ENCODE results near the gene MIER3.
"Not testable (repeated sequence)": the region's sequence is repeated elsewhere in the genome, so short reads cannot be mapped to it uniquely, and the experiment has no call there.

Gene MIER3

GRCh38 chr5:56981548-56982315 lies 29.8 kb upstream of the MIER3 start:
- Histone ChIP-seq H3K27me3 (ENCODE audit: insufficient read depth, low read length) (no peaks in the 10 kb centered on the region), H3K36me3 (ENCODE audit: insufficient read depth, low read length) (no peaks in the 10 kb centered on the region), H3K4me1 (ENCODE audit: insufficient read depth, low read length) (no peaks in the 10 kb centered on the region), H3K4me3 (ENCODE audit: low read length) (no peak overlapping the region), H3K27ac (ENCODE audit: low read depth, low read length) (no peak overlapping the region), H3K9me3 (ENCODE audit: insufficient read depth, low read depth, low read length) (no peaks in the 10 kb centered on the region), H3K9ac (ENCODE audit: low read depth, low read length) (no peak overlapping the region)
- 91% methylated on average over 4 of the region's 4 CpGs for WGBS

DNA sequence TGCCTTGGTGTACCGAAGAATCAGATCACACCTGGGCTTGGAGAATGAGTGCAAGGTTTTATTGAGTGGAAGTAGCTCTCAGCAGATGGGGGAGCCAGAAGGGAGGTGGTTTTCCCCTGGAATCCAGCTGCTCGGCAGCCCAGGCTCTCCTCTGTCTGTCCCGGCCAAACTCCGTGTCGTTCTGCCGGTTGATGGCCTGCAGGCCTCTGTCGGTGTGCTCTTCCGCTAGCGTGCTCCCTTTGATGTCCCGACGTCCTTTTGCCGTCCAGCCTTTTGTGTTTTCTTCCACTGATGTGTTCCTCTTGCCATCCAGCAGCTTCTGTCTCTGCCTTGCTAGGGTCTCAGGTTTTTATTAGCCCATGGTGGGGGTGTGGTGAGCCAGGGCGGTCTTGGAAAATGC lies 28.0 kb upstream of the MIER3 start:
- 90% methylated on average over 13 of the region's 13 CpGs for WGBS
- no peaks in the 10 kb centered on the region for H3K4me1 ChIP-seq (ENCODE audit: insufficient read depth, low read length)

GRCh38 chr5:56979526-56979925 lies 27.6 kb upstream of the MIER3 start:
- not testable (repeated sequence) for H3K4me1 ChIP-seq (ENCODE audit: insufficient read depth, low read length); H3K9me3 ChIP-seq (ENCODE audit: insufficient read depth, low read depth, low read length); H3K36me3 ChIP-seq (ENCODE audit: insufficient read depth, low read length); H3K27ac ChIP-seq (ENCODE audit: low read depth, low read length); H3K4me3 ChIP-seq (ENCODE audit: low read length); H3K9ac ChIP-seq (ENCODE audit: low read depth, low read length); H3K27me3 ChIP-seq (ENCODE audit: insufficient read depth, low read length)
- WGBS, result 92% methylated on average over 5 of the region's 5 CpGs

More for the DNA sequence above, 28.0 kb upstream of the MIER3 start:
- Histone ChIP-seq H3K9ac (ENCODE audit: low read depth, low read length) (no peak overlapping the region), H3K36me3 (ENCODE audit: insufficient read depth, low read length) (no peaks in the 10 kb centered on the region), H3K27me3 (ENCODE audit: insufficient read depth, low read length) (no peaks in the 10 kb centered on the region), H3K27ac (ENCODE audit: low read depth, low read length) (no peak overlapping the region), H3K4me3 (ENCODE audit: low read length) (no peak overlapping the region), H3K9me3 (ENCODE audit: insufficient read depth, low read depth, low read length) (no peaks in the 10 kb centered on the region)

DNA sequence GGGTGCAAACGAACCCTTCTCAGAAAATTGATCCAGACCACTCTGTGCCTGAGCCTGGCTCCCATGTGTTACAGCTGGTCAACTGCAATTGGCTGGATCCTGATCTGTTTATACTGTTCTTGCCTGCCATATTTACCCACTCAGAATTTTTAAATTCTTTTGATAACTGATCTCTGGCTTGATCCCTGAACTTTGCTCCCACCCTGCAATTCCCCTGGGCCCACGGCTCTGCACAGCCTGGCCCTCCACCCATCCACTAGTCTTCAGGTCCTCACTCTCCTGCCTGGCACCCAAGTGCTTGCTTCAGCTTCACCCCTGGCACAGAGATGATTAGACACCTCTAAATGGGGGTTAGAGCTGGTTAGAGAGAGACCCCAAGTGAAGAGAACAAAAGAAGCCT lies 25.9 kb upstream of the MIER3 start:
- no peak overlapping the region for H3K4me3 ChIP-seq (ENCODE audit: low read length)
- H3K9me3 ChIP-seq (ENCODE audit: insufficient read depth, low read depth, low read length), result no peaks in the 10 kb centered on the region
- H3K9ac ChIP-seq (ENCODE audit: low read depth, low read length), result no peak overlapping the region
- no peaks in the 10 kb centered on the region for H3K36me3 ChIP-seq (ENCODE audit: insufficient read depth, low read length)
- no peak overlapping the region for H3K27ac ChIP-seq (ENCODE audit: low read depth, low read length)
- 86% methylated on average over 2 of the region's 2 CpGs for WGBS
- H3K4me1 ChIP-seq (ENCODE audit: insufficient read depth, low read length), result no peaks in the 10 kb centered on the region
- no peaks in the 10 kb centered on the region for H3K27me3 ChIP-seq (ENCODE audit: insufficient read depth, low read length)

DNA sequence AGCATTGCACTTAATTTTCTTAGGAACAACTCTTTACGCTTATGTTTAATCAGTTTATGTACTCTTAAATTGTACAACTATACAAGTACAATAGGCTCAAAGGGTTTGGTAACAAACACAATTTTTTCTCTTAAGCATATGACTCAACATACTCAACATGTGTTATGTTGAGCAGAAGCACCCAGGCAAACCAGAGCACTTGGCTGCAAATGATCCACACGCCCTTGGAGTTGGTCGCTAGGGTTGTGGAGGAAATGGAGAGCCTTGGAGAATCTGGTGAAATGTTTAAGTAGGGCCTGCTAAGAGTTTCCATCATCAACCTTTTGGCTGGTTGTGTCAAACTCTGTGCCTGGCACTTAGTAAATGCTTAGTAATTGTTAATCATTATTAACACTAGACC lies 25.1 kb upstream of the MIER3 start:
- WGBS, result 96% methylated on average over 2 of the region's 3 CpGs
- Histone ChIP-seq H3K27ac (ENCODE audit: low read depth, low read length) (no peak overlapping the region), H3K27me3 (ENCODE audit: insufficient read depth, low read length) (no peaks in the 10 kb centered on the region), H3K9ac (ENCODE audit: low read depth, low read length) (no peak overlapping the region), H3K4me3 (ENCODE audit: low read length) (no peak overlapping the region), H3K4me1 (ENCODE audit: insufficient read depth, low read length) (no peaks in the 10 kb centered on the region), H3K9me3 (ENCODE audit: insufficient read depth, low read depth, low read length) (no peaks in the 10 kb centered on the region), H3K36me3 (ENCODE audit: insufficient read depth, low read length) (no peaks in the 10 kb centered on the region)

DNA sequence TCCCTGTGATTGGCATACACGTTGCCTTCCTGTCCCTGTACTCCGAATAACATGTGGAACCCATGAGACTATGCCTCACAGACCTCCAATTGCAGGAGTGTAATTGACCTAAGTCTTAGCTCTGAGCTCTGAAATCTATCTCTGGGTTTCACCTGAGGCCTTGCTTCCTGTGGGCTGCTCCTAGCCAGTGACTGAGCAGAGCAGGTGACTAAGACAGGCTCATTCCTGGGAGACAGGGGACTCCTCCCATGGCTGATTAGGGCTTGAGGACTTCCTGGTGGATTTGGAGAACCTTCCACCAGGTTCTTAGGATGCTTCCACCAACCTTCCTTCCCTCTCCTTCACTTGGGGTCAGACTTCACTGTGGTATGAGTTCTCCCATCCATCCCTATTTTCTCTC lies 22.3 kb upstream of the MIER3 start:
- Histone ChIP-seq H3K9me3 (ENCODE audit: insufficient read depth, low read depth, low read length) (no peaks in the 10 kb centered on the region), H3K9ac (ENCODE audit: low read depth, low read length) (no peak overlapping the region), H3K27me3 (ENCODE audit: insufficient read depth, low read length) (no peaks in the 10 kb centered on the region), H3K36me3 (ENCODE audit: insufficient read depth, low read length) (no peaks in the 10 kb centered on the region), H3K4me1 (ENCODE audit: insufficient read depth, low read length) (no peaks in the 10 kb centered on the region), H3K27ac (ENCODE audit: low read depth, low read length) (no peak overlapping the region), H3K4me3 (ENCODE audit: low read length) (no peak overlapping the region)
- WGBS, result 97% methylated on average over 2 of the region's 2 CpGs

DNA sequence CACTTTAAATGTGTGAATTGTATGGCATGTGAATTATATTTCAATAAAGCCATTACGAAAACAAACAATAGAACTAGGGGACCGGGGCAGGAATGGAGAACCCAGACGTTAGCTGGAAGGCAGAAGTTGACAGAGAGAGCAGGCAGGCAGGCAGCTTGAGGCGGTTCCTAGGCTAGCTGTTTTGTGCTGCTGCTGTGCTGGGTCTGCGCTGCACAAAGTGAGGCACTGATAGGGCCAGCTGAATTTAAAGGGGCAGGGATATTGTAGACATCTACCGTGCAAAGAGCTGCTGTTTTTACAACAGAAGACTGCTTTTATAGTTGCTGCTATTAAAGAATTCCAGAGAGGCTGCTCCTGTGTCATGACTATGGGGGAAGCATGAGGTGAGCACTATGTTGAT lies 21.6 kb upstream of the MIER3 start:
- no peaks in the 10 kb centered on the region for H3K4me1 ChIP-seq (ENCODE audit: insufficient read depth, low read length)
- 87% methylated on average over 6 of the region's 6 CpGs for WGBS
- no peaks in the 10 kb centered on the region for H3K9me3 ChIP-seq (ENCODE audit: insufficient read depth, low read depth, low read length)
- no peaks in the 10 kb centered on the region for H3K36me3 ChIP-seq (ENCODE audit: insufficient read depth, low read length)
- no peaks in the 10 kb centered on the region for H3K27me3 ChIP-seq (ENCODE audit: insufficient read depth, low read length)
- H3K27ac ChIP-seq (ENCODE audit: low read depth, low read length), result no peak overlapping the region
- no peak overlapping the region for H3K9ac ChIP-seq (ENCODE audit: low read depth, low read length)
- H3K4me3 ChIP-seq (ENCODE audit: low read length), result no peak overlapping the region

GRCh38 chr5:56971275-56971674 lies 19.4 kb upstream of the MIER3 start:
- no peaks in the 10 kb centered on the region for H3K4me1 ChIP-seq (ENCODE audit: insufficient read depth, low read length)
- H3K36me3 ChIP-seq (ENCODE audit: insufficient read depth, low read length), result no peaks in the 10 kb centered on the region
- H3K9me3 ChIP-seq (ENCODE audit: insufficient read depth, low read depth, low read length), result no peaks in the 10 kb centered on the region
- no peaks in the 10 kb centered on the region for H3K27me3 ChIP-seq (ENCODE audit: insufficient read depth, low read length)
- no peak overlapping the region for H3K4me3 ChIP-seq (ENCODE audit: low read length)
- WGBS, result 62% methylated on average over 3 of the region's 3 CpGs
- no peak overlapping the region for H3K9ac ChIP-seq (ENCODE audit: low read depth, low read length)
- H3K27ac ChIP-seq (ENCODE audit: low read depth, low read length), result no peak overlapping the region

DNA sequence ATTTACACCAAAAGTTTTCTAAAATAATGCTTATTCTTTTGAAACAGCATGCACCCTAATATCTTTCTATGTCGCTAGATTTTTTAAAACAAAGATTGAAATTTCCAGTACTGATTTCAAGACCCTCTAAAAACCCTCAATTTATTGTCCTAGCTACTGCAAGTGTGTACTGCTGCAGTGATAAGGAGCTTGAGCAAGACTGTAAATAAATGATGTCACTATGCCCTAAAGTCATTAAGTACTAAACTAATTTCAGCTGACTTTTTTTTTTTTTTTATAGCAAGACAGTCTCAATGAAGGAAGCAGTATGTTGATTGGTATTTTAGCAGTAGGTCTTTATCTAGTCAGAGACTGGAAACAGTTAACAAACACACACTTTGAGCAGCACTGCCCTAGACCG lies 12.2 kb upstream of the MIER3 start:
- Histone ChIP-seq H3K4me1 (ENCODE audit: insufficient read depth, low read length) (no peaks in the 10 kb centered on the region), H3K4me3 (ENCODE audit: low read length) (no peak overlapping the region), H3K9ac (ENCODE audit: low read depth, low read length) (no peak overlapping the region), H3K36me3 (ENCODE audit: insufficient read depth, low read length) (no peaks in the 10 kb centered on the region), H3K27me3 (ENCODE audit: insufficient read depth, low read length) (no peaks in the 10 kb centered on the region), H3K9me3 (ENCODE audit: insufficient read depth, low read depth, low read length) (no peaks in the 10 kb centered on the region), H3K27ac (ENCODE audit: low read depth, low read length) (no peak overlapping the region)
- 100% methylated on average over 2 of the region's 2 CpGs for WGBS

GRCh38 chr5:56963246-56963645 lies 11.3 kb upstream of the MIER3 start:
- H3K4me1 ChIP-seq (ENCODE audit: insufficient read depth, low read length), result no peaks in the 10 kb centered on the region
- no peaks in the 10 kb centered on the region for H3K36me3 ChIP-seq (ENCODE audit: insufficient read depth, low read length)
- no peak overlapping the region for H3K9ac ChIP-seq (ENCODE audit: low read depth, low read length)
- no peak overlapping the region for H3K27ac ChIP-seq (ENCODE audit: low read depth, low read length)
- no peaks in the 10 kb centered on the region for H3K27me3 ChIP-seq (ENCODE audit: insufficient read depth, low read length)
- 92% methylated on average over 5 of the region's 5 CpGs for WGBS
- H3K4me3 ChIP-seq (ENCODE audit: low read length), result no peak overlapping the region
- no peaks in the 10 kb centered on the region for H3K9me3 ChIP-seq (ENCODE audit: insufficient read depth, low read depth, low read length)

- Histone ChIP-seq H3K27ac (ENCODE audit: low read depth, low read length) (no peak overlapping the region), H3K4me3 (ENCODE audit: low read length) (no peak overlapping the region), H3K9me3 (ENCODE audit: insufficient read depth, low read depth, low read length) (no peaks in the 10 kb centered on the region), H3K4me1 (ENCODE audit: insufficient read depth, low read length) (no peaks in the 10 kb centered on the region), H3K27me3 (ENCODE audit: insufficient read depth, low read length) (no peaks in the 10 kb centered on the region), H3K36me3 (ENCODE audit: insufficient read depth, low read length) (no peaks in the 10 kb centered on the region), H3K9ac (ENCODE audit: low read depth, low read length) (no peak overlapping the region)
- 86% methylated on average over 2 of the region's 2 CpGs for WGBS
These were observed 10.4 kb upstream of the MIER3 start for GRCh38 chr5:56962286-56962685.

DNA sequence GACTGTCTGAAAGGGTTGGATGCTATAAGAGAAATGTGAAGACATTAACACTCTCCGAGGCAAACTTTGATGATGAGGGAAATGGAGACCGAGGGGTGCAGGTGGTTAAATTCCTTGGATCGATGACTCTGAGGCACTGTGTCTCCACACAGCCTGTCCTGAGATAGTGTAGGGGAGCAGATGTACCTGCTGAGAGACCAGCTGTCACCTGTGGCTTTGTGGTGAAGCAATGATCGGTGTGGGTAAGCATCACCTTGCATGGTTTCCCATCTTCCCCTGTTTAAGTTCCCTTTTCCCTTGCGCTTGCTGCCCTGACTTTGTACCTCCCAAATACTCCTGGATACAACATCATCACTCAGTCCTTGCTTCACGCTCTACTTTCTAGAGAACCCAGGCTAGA lies 9.8 kb upstream of the MIER3 start:
- 91% methylated on average over 6 of the region's 6 CpGs for WGBS
- H3K27ac ChIP-seq (ENCODE audit: low read depth, low read length), result no peak overlapping the region

More for the DNA sequence above, 9.8 kb upstream of the MIER3 start:
- H3K4me1 ChIP-seq (ENCODE audit: insufficient read depth, low read length), result no peaks in the 10 kb centered on the region
- no peaks in the 10 kb centered on the region for H3K36me3 ChIP-seq (ENCODE audit: insufficient read depth, low read length)
- no peak overlapping the region for H3K4me3 ChIP-seq (ENCODE audit: low read length)
- no peaks in the 10 kb centered on the region for H3K27me3 ChIP-seq (ENCODE audit: insufficient read depth, low read length)
- H3K9me3 ChIP-seq (ENCODE audit: insufficient read depth, low read depth, low read length), result no peaks in the 10 kb centered on the region
- no peak overlapping the region for H3K9ac ChIP-seq (ENCODE audit: low read depth, low read length)

Data from HUES64 (cell line).